H9 (cell line): ENCODE results near the gene NTRK2. TPM values are rescaled to one million over a fixed set of nuclear protein-coding genes. Genes with fewer than 3 reads are reported as not detected.
A peak's percentile ranks its signal among the peaks of the same experiment; 100 is the strongest.

ENCODE experiments used
- DNase-seq: peaks from one replicate; pipeline ENCODE4 v3.0.0-alpha.2; 2017
- H2AFZ ChIP-seq: one replicate; pipeline ENCODE4 v1.6.1; 2013; ENCODE audit warnings: mild to moderate bottlenecking, low read length, control low read depth, moderate library complexity
- H2AK5ac ChIP-seq: 2 replicates; pipeline ENCODE4 v1.6.1; 2013; ENCODE audit warnings: low read length, control low read depth, mixed read lengths; ENCODE audit not compliant: insufficient read length
- H2BK120ac ChIP-seq: one replicate; pipeline ENCODE4 v1.6.1; 2013; ENCODE audit warnings: low read depth, mild to moderate bottlenecking, low read length, control low read depth, inconsistent platforms; ENCODE audit not compliant: poor library complexity, severe bottlenecking
- H2BK12ac ChIP-seq: 2 replicates; pipeline ENCODE4 v1.6.1; 2013; ENCODE audit warnings: low read length, control low read depth, mixed read lengths, low read depth; ENCODE audit not compliant: insufficient read length
- H2BK15ac ChIP-seq: 2 replicates; pipeline ENCODE4 v1.6.1; 2013; ENCODE audit warnings: low read depth, low read length, control low read depth
- H2BK20ac ChIP-seq: one replicate; pipeline ENCODE4 v1.6.1; 2013; ENCODE audit warnings: low read depth, mild to moderate bottlenecking, low read length, control low read depth, inconsistent platforms; ENCODE audit not compliant: poor library complexity, severe bottlenecking
- H2BK5ac ChIP-seq: 2 replicates; pipeline ENCODE4 v1.6.1; 2013; ENCODE audit warnings: low read length, control low read depth, mixed read lengths; ENCODE audit not compliant: insufficient read length
- H3K14ac ChIP-seq: 2 replicates; pipeline ENCODE4 v1.6.1; 2013; ENCODE audit warnings: low read length, control low read depth; ENCODE audit not compliant: insufficient read depth
- H3K18ac ChIP-seq: 2 replicates; pipeline ENCODE4 v1.6.1; 2013; ENCODE audit warnings: low read depth, mild to moderate bottlenecking, mixed read lengths, low read length, control low read depth; ENCODE audit not compliant: insufficient read length
- H3K23ac ChIP-seq: 2 replicates; pipeline ENCODE4 v1.6.1; 2013; ENCODE audit warnings: low read length, control low read depth, mixed read lengths, low read depth; ENCODE audit not compliant: insufficient read length
- H3K23me2 ChIP-seq: 2 replicates; pipeline ENCODE4 v1.6.1; 2013; ENCODE audit warnings: low read depth, mild to moderate bottlenecking, mixed read lengths, low read length, control low read depth; ENCODE audit not compliant: insufficient read length, poor library complexity, severe bottlenecking
- H3K27ac ChIP-seq: 2 replicates; pipeline ENCODE4 v1.5.1; 2013; ENCODE audit warnings: low read length, control low read depth, mixed read lengths, low read depth; ENCODE audit not compliant: insufficient read length
- H3K27me3 ChIP-seq: 2 replicates; pipeline ENCODE4 v1.6.1; 2013; ENCODE audit warnings: low read length, control low read depth, inconsistent platforms; ENCODE audit not compliant: insufficient read depth
- H3K4ac ChIP-seq: 2 replicates; pipeline ENCODE4 v1.6.1; 2013; ENCODE audit warnings: low read depth, mild to moderate bottlenecking, control low read depth, inconsistent platforms, low read length, moderate library complexity
- H3K4me1 ChIP-seq: 2 replicates; pipeline ENCODE4 v1.6.1; 2013; ENCODE audit warnings: low read length, control low read depth, inconsistent platforms; ENCODE audit not compliant: insufficient read depth
- H3K4me2 ChIP-seq: 2 replicates; pipeline ENCODE4 v1.6.1; 2013; ENCODE audit warnings: low read length, control low read depth, mixed read lengths; ENCODE audit not compliant: insufficient read length, insufficient read depth
- H3K56ac ChIP-seq: 2 replicates; pipeline ENCODE4 v1.6.1; 2013; ENCODE audit warnings: low read depth, mild to moderate bottlenecking, mixed read lengths, low read length, control low read depth; ENCODE audit not compliant: insufficient read length
- H3K79me1 ChIP-seq: 2 replicates; pipeline ENCODE4 v1.6.1; 2013; ENCODE audit warnings: low read depth, mild to moderate bottlenecking, moderate library complexity, low read length, control low read depth, inconsistent platforms; ENCODE audit not compliant: insufficient read depth, poor library complexity, severe bottlenecking
- H3K79me2 ChIP-seq: 2 replicates; pipeline ENCODE4 v1.6.1; 2013; ENCODE audit warnings: low read length, control low read depth, inconsistent platforms; ENCODE audit not compliant: insufficient read depth
- H3K9ac ChIP-seq: 2 replicates; pipeline ENCODE4 v1.6.1; 2013; ENCODE audit warnings: low read length, control low read depth, mixed read lengths; ENCODE audit not compliant: insufficient read length; ENCODE audit errors: extremely low read depth
- H3K9me3 ChIP-seq: one replicate; pipeline ENCODE4 v1.6.1; 2013; ENCODE audit warnings: low read depth, low read length, inconsistent platforms; ENCODE audit not compliant: control insufficient read depth
- H3T11ph ChIP-seq: one replicate; pipeline ENCODE4 v1.6.1; 2013; ENCODE audit warnings: mild to moderate bottlenecking, low read length, control low read depth, inconsistent platforms
- H4K20me1 ChIP-seq: one replicate; pipeline ENCODE4 v1.6.1; 2013; ENCODE audit not compliant: control insufficient read depth, insufficient read length, insufficient read depth
- H4K5ac ChIP-seq: 2 replicates; pipeline ENCODE4 v1.6.1; 2013; ENCODE audit warnings: low read depth, mild to moderate bottlenecking, mixed read lengths, low read length, control low read depth; ENCODE audit not compliant: insufficient read length
- H4K8ac ChIP-seq: replicated peaks from 2 replicates; pipeline ENCODE4 v1.6.1; 2013; ENCODE audit warnings: low read length, control low read depth, mixed read lengths, low read depth; ENCODE audit not compliant: insufficient read length
- H4K91ac ChIP-seq: 2 replicates; pipeline ENCODE4 v1.6.1; 2013; ENCODE audit warnings: low read depth, mild to moderate bottlenecking, moderate library complexity, mixed read lengths, low read length, control low read depth; ENCODE audit not compliant: insufficient read length
- H3K27ac Mint-ChIP-seq, 3 experiments: 2 replicates in 2 of 3; 3 replicates in 1 of 3; pipeline ENCODE4 v1.8.0; 2020 to 2021; ENCODE audit warnings: mixed read lengths in 3 of 3, mild to moderate bottlenecking in 1 of 3, moderate library complexity in 1 of 3
- H3K27me3 Mint-ChIP-seq: 2 replicates; pipeline ENCODE4 v1.8.0; 2021; ENCODE audit warnings: low read depth, mild to moderate bottlenecking, moderate library complexity, mixed read lengths
- H3K36me3 Mint-ChIP-seq, 3 experiments: 2 replicates in 2 of 3; 3 replicates in 1 of 3; pipeline ENCODE4 v1.8.0; 2020 to 2021; ENCODE audit warnings: low read depth in 3 of 3, mixed read lengths in 3 of 3; ENCODE audit not compliant: insufficient read depth in 1 of 3
- H3K4me1 Mint-ChIP-seq, 2 experiments: 2 replicates each; pipeline ENCODE4 v1.8.0; 2020; ENCODE audit warnings: mixed read lengths in 2 of 2
- H3K4me3 Mint-ChIP-seq, 2 experiments: 2 replicates in 1 of 2; 3 replicates in 1 of 2; pipeline ENCODE4 v1.8.0; 2020 to 2021; ENCODE audit warnings: mild to moderate bottlenecking in 2 of 2, mixed read lengths in 2 of 2, moderate library complexity in 1 of 2
- H3K9me3 Mint-ChIP-seq, 2 experiments: 2 replicates in 1 of 2; 3 replicates in 1 of 2; pipeline ENCODE4 v1.8.0; 2020; ENCODE audit warnings: mild to moderate bottlenecking in 2 of 2, mixed read lengths in 2 of 2, moderate library complexity in 1 of 2
- CTCF ChIP-seq: fragments of 200-600 bp; sonication (generic); conservative IDR thresholded peaks from 3 replicates; pipeline ENCODE4 v1.8.0; 2021; ENCODE audit warnings: antibody characterized with exemption, mild to moderate bottlenecking
- WGBS: extraction: QIAGEN DNeasy Blood & Tissue Kit; methylation state at CpG from one replicate; pipeline ENCODE4 v1.1.7; 2013; ENCODE audit warnings: missing lambda C conversion rate, low lambda C conversion rate, mixed read lengths; ENCODE audit not compliant: insufficient read length; ENCODE audit errors: extremely low coverage; 5-methylcytosine and 5-hydroxymethylcytosine counted together
- total RNA-seq: library from RNA; stranded (reverse); gene quantifications from 2 replicates; pipeline ENCODE4 v1.2.1, GENCODE V29; 2021

The NTRK2 gene
- total RNA-seq, 1 experiment from 2014 or later: 0.02 TPM

DNA sequence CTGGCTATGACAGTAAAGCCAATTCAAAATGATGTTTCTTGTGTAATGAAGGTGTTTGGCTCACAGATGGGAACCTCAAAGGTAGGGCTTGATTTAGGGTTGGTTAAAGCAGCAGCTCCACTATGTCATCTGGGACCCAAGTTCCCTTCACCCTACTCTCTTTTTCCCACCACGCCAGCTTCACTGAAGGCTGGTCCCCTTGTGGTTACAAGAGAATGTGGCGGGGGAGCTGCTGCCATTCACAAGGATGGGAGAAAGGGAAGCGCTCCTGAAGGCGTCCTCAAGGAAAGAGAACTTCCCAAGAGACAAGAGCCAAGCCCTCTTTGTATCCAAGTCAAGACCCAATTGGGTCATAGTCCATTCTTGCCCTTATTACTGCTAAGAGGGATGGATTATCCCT, 72.7 kb downstream of the NTRK2 start:
- no peaks in the 10 kb centered on the region for H3K4me1 ChIP-seq
- H4K8ac ChIP-seq: no peak overlapping the region
- H3K36me3 Mint-ChIP-seq: no peaks in the 10 kb centered on the region
- no peaks in the 10 kb centered on the region for H3K9me3 ChIP-seq
- H2BK5ac ChIP-seq: no peak overlapping the region
- H3K23ac ChIP-seq: no peak overlapping the region
- DNase-seq: peak; percentile 38
- H2BK120ac ChIP-seq: no peak overlapping the region
- H3K56ac ChIP-seq: no peak overlapping the region
- 0 out of 4 replicates have a peak, but pooled peaks cover 0 to 2% of the 10 kb centered on the region in 2 experiments for H3K4me1 Mint-ChIP-seq
- H3K79me2 ChIP-seq: no peaks in the 10 kb centered on the region
- H3K14ac ChIP-seq: no peak overlapping the region
- no peak overlapping the region for H3K4me3 Mint-ChIP-seq
- no peaks in the 10 kb centered on the region for H3K27me3 Mint-ChIP-seq
- H3K79me1 ChIP-seq: no peaks in the 10 kb centered on the region
- H3K4me2 ChIP-seq: no peak overlapping the region
- no peak overlapping the region for H3K4ac ChIP-seq
- H3K18ac ChIP-seq: no peak overlapping the region
- H2AFZ ChIP-seq: no peak overlapping the region
- H4K5ac ChIP-seq: no peak overlapping the region
- H3T11ph ChIP-seq: no peak overlapping the region
- no CpG with 5 or more reads among the region's 4 CpGs for WGBS
- no peak overlapping the region for H3K27ac Mint-ChIP-seq
- no peak overlapping the region for H2BK12ac ChIP-seq
- no peaks in the 10 kb centered on the region for H3K27me3 ChIP-seq
- no peaks in the 10 kb centered on the region for H3K23me2 ChIP-seq
- H2AK5ac ChIP-seq: no peak overlapping the region
- no peak overlapping the region for H3K9ac ChIP-seq
- H3K27ac ChIP-seq: no peak overlapping the region
- no peak; the same call in 2 of the 3 replicates for TF ChIP-seq CTCF
- no peak overlapping the region for H4K91ac ChIP-seq
- H2BK20ac ChIP-seq: no peak overlapping the region
- no peak overlapping the region for H2BK15ac ChIP-seq
- H4K20me1 ChIP-seq: no peaks in the 10 kb centered on the region
- H3K9me3 Mint-ChIP-seq: no peaks in the 10 kb centered on the region
